Frontal cortex (tissue), 4 donors: ENCODE measurements around the gene ARX. TPM values are rescaled to one million over a fixed set of nuclear protein-coding genes. Genes with fewer than 3 reads are reported as not detected.

Experiments used
- DNase-seq, 2 donors: peaks; one replicate each; pipeline ENCODE4 v3.0.0; 2012; ENCODE audit warnings: low spot score in 2 of 2
- FAIRE-seq: peaks from 2 replicates; lab custom pipeline; 2012; peaks lifted over from hg19 to GRCh38; lab: Jason Lieb, UNC
- total RNA-seq: library from RNA; depleted of rRNA; stranded (reverse); fragments of >200 nt; gene quantifications from one replicate; pipeline ENCODE4 v1.2.3, GENCODE V29; 2014
- donor health status: control.
- donor health status: control.
- donor health status: control.

ARX gene
- 6.1 TPM for total RNA-seq

DNA sequence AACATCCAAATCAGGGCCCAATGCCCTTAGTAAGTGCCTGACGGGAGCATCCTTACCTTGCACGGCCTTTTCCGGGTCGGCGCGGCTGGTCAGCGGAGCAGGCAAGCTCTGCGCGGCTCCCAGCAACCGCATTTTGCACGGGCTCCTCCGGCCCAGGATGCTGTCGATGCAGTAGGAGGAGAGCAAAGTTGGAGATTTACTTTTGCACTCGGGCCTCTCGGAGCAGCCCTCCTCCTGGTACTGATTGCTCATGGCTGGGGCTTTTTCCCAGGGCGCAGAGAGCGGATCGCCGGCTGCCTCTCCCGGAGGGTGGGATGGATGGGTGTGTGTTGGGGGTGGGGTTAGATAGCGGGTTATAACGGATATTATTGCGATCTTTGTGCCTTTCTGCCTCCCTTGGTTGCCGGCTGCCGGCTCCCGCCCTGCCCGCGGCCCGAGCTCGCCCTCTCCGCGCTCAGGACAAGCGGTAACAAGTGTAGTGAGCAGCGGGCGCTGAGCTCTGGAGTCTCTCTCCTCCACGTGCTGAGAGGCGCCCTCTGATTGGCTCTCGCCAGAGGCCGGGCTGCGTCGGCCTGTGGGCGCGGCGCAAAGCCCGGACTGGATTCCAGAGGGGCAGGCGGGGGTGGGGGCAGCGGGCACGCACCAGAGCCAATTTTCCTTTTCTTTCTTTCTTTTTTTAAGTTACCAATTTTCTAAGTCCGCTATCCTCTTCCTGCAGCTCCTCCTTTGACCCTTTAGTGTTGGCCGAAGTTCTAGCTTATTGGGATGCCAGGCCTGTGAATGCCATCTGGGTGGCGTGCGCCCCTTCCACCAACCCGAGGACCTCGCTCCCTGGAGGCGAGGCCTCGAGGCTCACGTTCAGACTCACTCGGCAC lies at the start of gene ARX:
Gene ARX, minus strand, starts transcription at position 480 of the 875 bp plus-strand sequence. Its CDS starts 228 bp downstream, at position 252.
- peak; percentile 76 to 80 for DNase-seq
- FAIRE-seq = no peak

GRCh38 chrX:25059273-25059672 lies 43.5 kb upstream of the ARX start:
- FAIRE-seq = no peak
- no peak for DNase-seq

GRCh38 chrX:25052798-25053534 lies 37.2 kb upstream of the ARX start:
- DNase-seq = no peak

GRCh38 chrX:25049971-25050370 lies 34.2 kb upstream of the ARX start:
- DNase-seq (no peak), FAIRE-seq (no peak)

More at GRCh38 chrX:25052798-25053534, 37.2 kb upstream of the ARX start:
- FAIRE-seq = no peak

DNA sequence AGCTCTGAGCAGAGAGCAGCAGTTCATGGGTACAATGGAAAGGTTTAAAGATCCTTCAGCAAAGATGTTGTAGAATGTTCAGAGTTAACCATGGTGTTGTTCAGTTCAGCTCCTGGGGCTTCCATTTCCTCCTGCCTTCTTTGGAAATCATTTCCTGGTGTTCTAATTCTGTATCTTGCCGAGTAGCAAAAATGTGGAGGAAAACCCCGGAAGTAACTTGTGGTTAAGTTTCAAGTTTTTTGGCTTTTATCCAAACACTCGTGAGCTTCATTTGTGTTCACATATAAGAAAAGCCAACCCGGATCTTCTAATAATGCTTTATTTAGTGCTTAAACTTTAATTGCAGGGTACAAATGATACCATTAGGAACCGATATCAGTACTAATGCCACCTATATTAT lies 33.6 kb upstream of the ARX start:
- FAIRE-seq (no peak), DNase-seq (no peak)

- DNase-seq = no peak
Measured at GRCh38 chrX:25048178-25048577, 32.4 kb upstream of the ARX start.

GRCh38 chrX:25043192-25043591 lies 27.4 kb upstream of the ARX start:
- no peak for FAIRE-seq
- DNase-seq = no peak

More at GRCh38 chrX:25048178-25048577, 32.4 kb upstream of the ARX start:
- no peak for FAIRE-seq

GRCh38 chrX:25039036-25039435 lies 23.3 kb upstream of the ARX start:
- DNase-seq (no peak), FAIRE-seq (no peak)

GRCh38 chrX:25034889-25035288 lies 19.1 kb upstream of the ARX start:
- DNase-seq = no peak
- FAIRE-seq = no peak

GRCh38 chrX:25029288-25029825 lies 13.6 kb upstream of the ARX start:
- no peak for FAIRE-seq
- no peak for DNase-seq

- no peak for FAIRE-seq
- no peak for DNase-seq
Measured at GRCh38 chrX:25028726-25029125, 13.0 kb upstream of the ARX start.

- no peak for FAIRE-seq
Measured at GRCh38 chrX:25026576-25026975, 10.8 kb upstream of the ARX start.

DNA sequence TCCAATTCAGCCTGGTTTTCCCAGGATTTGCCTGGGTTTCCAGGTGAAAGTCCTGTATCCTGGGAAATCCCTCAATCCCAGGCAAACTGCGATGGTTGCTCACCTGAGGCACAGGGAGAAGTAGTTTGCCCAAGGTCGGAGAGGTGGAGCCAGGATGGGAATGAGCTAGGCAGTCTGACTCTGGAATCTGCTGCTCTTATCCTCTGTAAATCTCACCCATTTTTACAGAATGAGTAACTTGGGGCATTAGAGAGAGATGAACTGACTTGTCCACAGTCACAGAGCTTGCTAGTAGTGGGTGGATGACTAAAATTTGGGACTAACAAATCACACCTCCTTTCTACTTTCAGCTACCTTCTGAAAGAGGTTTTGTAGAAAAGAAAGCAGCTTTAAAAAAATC lies 9.8 kb upstream of the ARX start:
- no peak for DNase-seq
- no peak for FAIRE-seq

More at GRCh38 chrX:25026576-25026975, 10.8 kb upstream of the ARX start:
- no peak for DNase-seq

GRCh38 chrX:25023908-25024307 lies 8.1 kb upstream of the ARX start:
- FAIRE-seq (no peak), DNase-seq (no peak)

- DNase-seq (peak in 1 of 2 donors; percentile 12), FAIRE-seq (no peak)
Measured at GRCh38 chrX:25022499-25023325, 6.9 kb upstream of the ARX start.

- DNase-seq (peak; percentile 43 to 47), FAIRE-seq (no peak)
Measured at GRCh38 chrX:25020905-25021449, 5.2 kb upstream of the ARX start.

GRCh38 chrX:25020391-25020904 lies 4.7 kb upstream of the ARX start:
- DNase-seq = peak in 1 of 2 donors; percentile 19
- FAIRE-seq = no peak

DNA sequence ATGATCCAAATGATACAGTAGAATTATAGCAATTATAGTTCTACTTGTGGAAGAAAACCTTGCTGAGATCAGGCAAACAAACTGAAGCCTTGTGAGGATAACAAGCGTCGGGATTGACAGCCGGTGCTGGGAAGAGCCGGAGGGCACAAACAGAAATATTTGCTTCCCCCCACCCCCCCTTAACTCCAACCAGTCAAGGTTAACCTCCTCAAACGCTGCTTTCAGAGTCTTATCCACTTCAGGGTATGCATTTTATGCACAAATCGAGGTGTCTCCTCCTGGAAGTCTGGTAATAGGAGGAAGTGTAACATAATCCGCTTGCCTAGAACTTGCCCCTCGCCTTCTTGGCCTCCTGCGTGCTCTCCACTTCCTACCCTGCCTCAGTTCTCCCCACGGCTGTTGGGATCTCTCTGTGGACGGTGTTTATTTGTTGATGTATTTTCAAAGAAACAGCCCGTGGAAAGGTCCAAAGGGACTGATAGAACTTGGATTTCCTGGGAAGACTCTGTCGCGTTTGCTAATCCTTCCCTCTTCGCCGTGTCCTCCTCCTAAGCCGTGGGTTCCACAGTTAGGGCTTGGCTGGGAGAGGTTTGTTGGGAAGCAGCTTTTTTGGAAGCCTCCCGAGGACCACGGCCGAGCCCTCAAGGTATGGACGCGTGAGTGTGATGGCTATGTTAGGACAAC lies 4.1 kb upstream of the ARX start:
- DNase-seq (peak in 1 of 2 donors; percentile 20), FAIRE-seq (no peak)

DNA sequence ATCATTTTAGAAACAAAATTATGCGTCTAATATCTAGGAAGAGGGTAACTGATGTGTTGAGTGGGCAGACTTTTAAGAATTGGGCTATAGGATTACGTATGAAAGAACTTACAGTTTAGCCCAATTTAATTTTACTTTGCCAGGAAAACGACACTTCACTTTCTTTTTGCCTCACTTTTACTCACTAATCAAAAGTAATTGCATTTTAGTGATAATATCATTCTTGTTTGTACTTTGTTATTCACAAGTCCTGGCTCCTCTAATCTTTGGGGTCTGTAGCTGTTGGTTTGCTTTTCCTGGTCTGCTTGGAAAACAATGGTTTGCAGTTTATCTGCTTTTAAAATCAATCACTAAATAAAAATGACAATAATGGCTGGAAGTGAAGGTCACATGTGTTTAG lies 2.9 kb upstream of the ARX start:
- DNase-seq (no peak), FAIRE-seq (no peak)
